Tongue (tissue), 2 donors: Measurements from ENCODE around the gene STRADB. TPM values are rescaled to one million over a fixed set of nuclear protein-coding genes. Genes with fewer than 3 reads are reported as not detected.

Experiments
- small RNA-seq: library from RNA; depleted of rRNA; stranded (forward); fragments of <200 nt; gene quantifications from one replicate; pipeline ENCODE3, GENCODE V24; 2014; ENCODE audit warnings: low replicate concordance
- total RNA-seq: library from RNA; depleted of rRNA; stranded (reverse); fragments of >200 nt; gene quantifications from one replicate; pipeline ENCODE4 v1.2.3, GENCODE V29; 2014

Gene STRADB
- total RNA-seq, 1 donor from 2014 or later, result 25.1 TPM

Small RNA genes within 50 kb of the gene (small RNA-seq; reads per million reads assigned to genes)
- not detected for gene RF00019

Other genes starting within 250 kb of the STRADB start
- 8.3 TPM for gene CASP8, start 191.2 kb upstream of the STRADB start, total RNA-seq
- 0.72 TPM for gene FLACC1, start 94.4 kb upstream of the STRADB start, total RNA-seq
- gene TRAK2, start 282 bp upstream of the STRADB start, total RNA-seq, result 44.0 TPM
- 30.6 TPM for gene TMEM237, start 191.8 kb downstream of the STRADB start, total RNA-seq
- gene MPP4, start 246.9 kb downstream of the STRADB start, total RNA-seq, result 0.51 TPM